A673 (cell line): Measurements from ENCODE around the gene TMEM158. TPM values are rescaled to one million over a fixed set of nuclear protein-coding genes. Genes with fewer than 3 reads are reported as not detected.

Experiments
- BruUV-seq: library from RNA; stranded (reverse); fragments of 400-500 nt; replicated peaks from 2 replicates; lab custom pipeline; 2021; lab: Mats Ljungman, UMichigan
- CTCF ChIA-PET: fragments of 300-600 bp; sonication (Branson Sonifier 250); formaldehyde crosslinking; loops from one replicate; lab custom pipeline; 2022; ENCODE audit warnings: antibody characterized with exemption; lab: Charles Lee
- POLR2A ChIA-PET: fragments of 300-600 bp; sonication (Branson Sonifier 250); formaldehyde crosslinking; loops from one replicate; lab custom pipeline; 2022; ENCODE audit warnings: antibody characterized with exemption; ENCODE audit not compliant: low non-redundant PET; lab: Charles Lee
- DNase-seq: peaks from one replicate; pipeline ENCODE4 v3.0.0-alpha.2; 2015; ENCODE audit warnings: low spot score
- H3K27ac ChIP-seq: fragments of 200-600 bp; sonication (generic); 2 replicates; pipeline ENCODE4 v1.5.1; 2016; ENCODE audit warnings: mixed run types, low read depth, mild to moderate bottlenecking, mixed read lengths, antibody characterized with exemption, low read length; ENCODE audit not compliant: poor library complexity, severe bottlenecking
- H3K27me3 ChIP-seq: fragments of 200-600 bp; sonication (generic); replicated peaks from 2 replicates; pipeline ENCODE4 v1.6.1; 2017; ENCODE audit warnings: mixed run types, low read depth, mild to moderate bottlenecking, mixed read lengths, antibody characterized with exemption, low read length; ENCODE audit not compliant: insufficient read depth, poor library complexity
- H3K36me3 ChIP-seq: fragments of 200-600 bp; sonication (generic); 2 replicates; pipeline ENCODE4 v1.6.1; 2016; ENCODE audit warnings: mixed run types, mild to moderate bottlenecking, mixed read lengths, antibody characterized with exemption, low read length; ENCODE audit not compliant: insufficient read depth, poor library complexity, severe bottlenecking
- H3K4me1 ChIP-seq: fragments of 200-600 bp; sonication (generic); 2 replicates; pipeline ENCODE4 v1.6.1; 2017; ENCODE audit warnings: mixed run types, mild to moderate bottlenecking, mixed read lengths, antibody characterized with exemption, low read length; ENCODE audit not compliant: insufficient read depth, poor library complexity, severe bottlenecking
- H3K4me3 ChIP-seq: fragments of 200-600 bp; sonication (generic); 2 replicates; pipeline ENCODE4 v1.5.1; 2016; ENCODE audit warnings: low read depth, mixed run types, mild to moderate bottlenecking, mixed read lengths, low read length; ENCODE audit not compliant: poor library complexity, severe bottlenecking
- H3K9me3 ChIP-seq: fragments of 200-600 bp; sonication (generic); 2 replicates; pipeline ENCODE4 v1.6.1; 2016; ENCODE audit warnings: mixed run types, low read depth, mild to moderate bottlenecking, mixed read lengths, antibody characterized with exemption, low read length; ENCODE audit not compliant: poor library complexity, severe bottlenecking
- CTCF ChIP-seq: fragments of 300-800, 200-600 bp; sonication (generic); conservative IDR thresholded peaks from 2 replicates; pipeline ENCODE4 v1.5.1; 2017; ENCODE audit warnings: low read depth, mild to moderate bottlenecking, antibody characterized with exemption, low read length, moderate library complexity, mixed read lengths
- EZH2 ChIP-seq: fragments of 200-600 bp; sonication (generic); IDR thresholded peaks from 2 replicates; pipeline ENCODE4 v1.6.1; 2017; ENCODE audit warnings: borderline replicate concordance, low read depth, mild to moderate bottlenecking, mixed read lengths, antibody characterized with exemption, low read length; ENCODE audit not compliant: poor library complexity, severe bottlenecking
- intact Hi-C: fragments of 100-400 bp; cut with micrococcal nuclease; formaldehyde crosslinking; loops from one replicate; pipeline ENCODE4 v1.10.0; 2022; ENCODE audit not compliant: unreplicated experiment
- total RNA-seq: library from RNA; stranded (reverse); gene quantifications from 2 replicates; pipeline ENCODE4 v1.2.3, GENCODE V29; 2021

TMEM158 gene
- total RNA-seq, 1 experiment from 2014 or later = 6.1 TPM

GRCh38 chr3:45249391-45249790, 23.3 kb upstream of the TMEM158 start:
- Histone ChIP-seq H3K9me3 (no peaks in the 10 kb centered on the region), H3K27ac (no peak overlapping the region), H3K4me3 (no peak overlapping the region), H3K36me3 (no peaks in the 10 kb centered on the region), H3K4me1 (no peaks in the 10 kb centered on the region), H3K27me3 (no peaks in the 10 kb centered on the region)
- POLR2A ChIA-PET = no interaction called here
- no peak for TF ChIP-seq CTCF
- no peak for TF ChIP-seq EZH2
- CTCF ChIA-PET = no interaction called here
- no TSS peak for BruUV-seq
- intact Hi-C loops = no loop called here
- no peak for DNase-seq

GRCh38 chr3:45246241-45246640, 20.2 kb upstream of the TMEM158 start:
- DNase-seq = no peak
- Histone ChIP-seq H3K27ac (no peak overlapping the region), H3K4me1 (no peaks in the 10 kb centered on the region), H3K4me3 (no peak overlapping the region), H3K36me3 (no peaks in the 10 kb centered on the region), H3K9me3 (no peaks in the 10 kb centered on the region), H3K27me3 (no peaks in the 10 kb centered on the region)
- CTCF ChIA-PET = no interaction called here
- no TSS peak for BruUV-seq
- POLR2A ChIA-PET = no interaction called here
- intact Hi-C loops = no loop called here
- no peak for TF ChIP-seq CTCF
- TF ChIP-seq EZH2 = no peak

- Histone ChIP-seq H3K27ac (no peak overlapping the region), H3K9me3 (no peaks in the 10 kb centered on the region), H3K27me3 (no peaks in the 10 kb centered on the region), H3K4me3 (no peak overlapping the region), H3K36me3 (no peaks in the 10 kb centered on the region), H3K4me1 (no peaks in the 10 kb centered on the region)
- TF ChIP-seq CTCF = no peak
- no peak for TF ChIP-seq EZH2
- intact Hi-C loops = no loop called here
- ChIA-PET CTCF (no interaction called here), POLR2A (no interaction called here)
- no TSS peak for BruUV-seq
- DNase-seq = no peak
Measured at GRCh38 chr3:45244356-45244755, 18.3 kb upstream of the TMEM158 start.
